ENCODE data around the gene BAZ1A. TPM values are rescaled to one million over a fixed set of nuclear protein-coding genes. Genes with fewer than 3 reads are reported as not detected.

Gene BAZ1A
- polyA plus RNA-seq, 1 donor from 2014 or later = 18.1 TPM

- Histone ChIP-seq H3K9ac (ENCODE audit: low read length) (no peak overlapping the region), H3K27me3 (ENCODE audit: insufficient read depth, low read depth, low read length) (no peaks in the 10 kb centered on the region), H3K36me3 (ENCODE audit: insufficient read depth, low read length) (peaks cover 5% of the 10 kb centered on the region), H3K9me3 (ENCODE audit: low read length) (no peaks in the 10 kb centered on the region), H2AFZ (ENCODE audit: low read depth, low read length) (no peak overlapping the region), H3F3A (ENCODE audit: insufficient read depth, low read length, poor library complexity, severe bottlenecking) (no peaks in the 10 kb centered on the region), H3K27ac (ENCODE audit: low read length) (no peak overlapping the region), H3K4me2 (ENCODE audit: low read length) (no peak overlapping the region), H3K4me3 (ENCODE audit: low read length) (no peak overlapping the region), H3K9me2 (ENCODE audit: insufficient read depth, low read length) (no peaks in the 10 kb centered on the region), H3K79me2 (replicated peaks; ENCODE audit: insufficient read depth, low read length) (no peaks in the 10 kb centered on the region), H4K20me1 (ENCODE audit: insufficient read depth) (no peaks in the 10 kb centered on the region)
- TF ChIP-seq SMC3 (conservative IDR thresholded peaks at IDR 0.05; ENCODE audit: poor library complexity) = no peak
- no peak for TF ChIP-seq TAF1 (IDR thresholded peaks at IDR 0.05; ENCODE audit: low read depth)
- no peak for TF ChIP-seq RAD21 (conservative IDR thresholded peaks at IDR 0.05)
- no peak for TF ChIP-seq EZH2 (IDR thresholded peaks at IDR 0.05; ENCODE audit: borderline replicate concordance, insufficient read depth, low read length, poor library complexity, severe bottlenecking)
- no peak for TF ChIP-seq CTCF (IDR thresholded peaks at IDR 0.05; ENCODE audit: poor library complexity, severe bottlenecking)
- no peak for TF ChIP-seq EP300 (conservative IDR thresholded peaks at IDR 0.05; ENCODE audit: poor library complexity, severe bottlenecking)
- TF ChIP-seq, protein P1, sequence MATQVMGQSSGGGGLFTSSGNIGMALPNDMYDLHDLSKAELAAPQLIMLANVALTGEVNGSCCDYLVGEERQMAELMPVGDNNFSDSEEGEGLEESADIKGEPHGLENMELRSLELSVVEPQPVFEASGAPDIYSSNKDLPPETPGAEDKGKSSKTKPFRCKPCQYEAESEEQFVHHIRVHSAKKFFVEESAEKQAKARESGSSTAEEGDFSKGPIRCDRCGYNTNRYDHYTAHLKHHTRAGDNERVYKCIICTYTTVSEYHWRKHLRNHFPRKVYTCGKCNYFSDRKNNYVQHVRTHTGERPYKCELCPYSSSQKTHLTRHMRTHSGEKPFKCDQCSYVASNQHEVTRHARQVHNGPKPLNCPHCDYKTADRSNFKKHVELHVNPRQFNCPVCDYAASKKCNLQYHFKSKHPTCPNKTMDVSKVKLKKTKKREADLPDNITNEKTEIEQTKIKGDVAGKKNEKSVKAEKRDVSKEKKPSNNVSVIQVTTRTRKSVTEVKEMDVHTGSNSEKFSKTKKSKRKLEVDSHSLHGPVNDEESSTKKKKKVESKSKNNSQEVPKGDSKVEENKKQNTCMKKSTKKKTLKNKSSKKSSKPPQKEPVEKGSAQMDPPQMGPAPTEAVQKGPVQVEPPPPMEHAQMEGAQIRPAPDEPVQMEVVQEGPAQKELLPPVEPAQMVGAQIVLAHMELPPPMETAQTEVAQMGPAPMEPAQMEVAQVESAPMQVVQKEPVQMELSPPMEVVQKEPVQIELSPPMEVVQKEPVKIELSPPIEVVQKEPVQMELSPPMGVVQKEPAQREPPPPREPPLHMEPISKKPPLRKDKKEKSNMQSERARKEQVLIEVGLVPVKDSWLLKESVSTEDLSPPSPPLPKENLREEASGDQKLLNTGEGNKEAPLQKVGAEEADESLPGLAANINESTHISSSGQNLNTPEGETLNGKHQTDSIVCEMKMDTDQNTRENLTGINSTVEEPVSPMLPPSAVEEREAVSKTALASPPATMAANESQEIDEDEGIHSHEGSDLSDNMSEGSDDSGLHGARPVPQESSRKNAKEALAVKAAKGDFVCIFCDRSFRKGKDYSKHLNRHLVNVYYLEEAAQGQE (IDR thresholded peaks at IDR 0.05; ENCODE audit: borderline replicate concordance) = no peak
- TF ChIP-seq MXI1 (conservative IDR thresholded peaks at IDR 0.05; ENCODE audit: poor library complexity, severe bottlenecking) = no peak
- no peak for TF ChIP-seq POLR2AphosphoS5 (IDR thresholded peaks at IDR 0.05)
These were observed 125.8 kb downstream of the BAZ1A start for GRCh38 chr14:34749408-34749807.

DNA sequence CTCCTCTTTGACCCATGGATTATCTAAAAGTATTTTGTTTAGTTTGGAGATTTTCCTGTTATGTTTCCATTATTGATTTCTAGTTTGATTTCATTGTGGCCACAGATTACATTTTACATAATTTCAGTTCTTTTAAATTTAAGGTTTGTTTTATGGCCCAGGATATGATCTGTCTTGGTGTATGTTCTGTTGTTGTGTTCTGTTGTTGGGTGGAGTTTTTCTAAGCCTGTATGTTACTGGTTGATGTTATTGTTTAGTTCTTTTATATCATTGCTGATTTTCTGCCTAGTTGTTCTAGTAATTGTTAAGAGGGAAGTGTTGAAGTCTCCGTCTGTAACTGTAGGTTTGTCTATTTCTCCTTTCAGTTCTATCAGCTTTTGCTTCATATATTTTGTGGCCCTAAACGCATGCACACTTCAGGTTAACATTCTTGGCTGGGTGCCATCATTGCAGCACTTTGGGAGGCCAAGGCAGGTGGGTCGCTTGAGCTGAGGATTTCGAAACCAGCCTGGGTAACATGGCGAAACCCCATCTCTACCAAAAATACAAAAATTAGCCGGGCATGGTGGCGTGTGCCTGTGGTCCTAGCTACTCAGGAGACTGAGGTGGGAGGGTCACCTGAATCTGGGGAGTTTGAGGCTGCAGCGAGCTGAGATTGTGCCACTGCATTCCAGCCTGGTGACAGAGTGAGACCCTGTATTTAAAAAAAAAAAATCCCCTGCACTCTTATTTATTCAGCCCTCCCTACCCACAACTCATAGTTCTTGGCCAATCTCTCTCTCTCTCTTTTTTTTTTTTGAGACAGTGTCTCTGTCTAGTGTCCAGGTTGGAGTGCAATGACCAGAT lies 132.7 kb downstream of the BAZ1A start:
- Histone ChIP-seq H3F3A (ENCODE audit: insufficient read depth, low read length, poor library complexity, severe bottlenecking) (no peaks in the 10 kb centered on the region), H2AFZ (ENCODE audit: low read depth, low read length) (no peak overlapping the region), H3K9me2 (ENCODE audit: insufficient read depth, low read length) (no peaks in the 10 kb centered on the region), H3K9ac (ENCODE audit: low read length) (no peak overlapping the region), H3K27ac (ENCODE audit: low read length) (no peak overlapping the region), H4K20me1 (ENCODE audit: insufficient read depth) (no peaks in the 10 kb centered on the region), H3K27me3 (ENCODE audit: insufficient read depth, low read depth, low read length) (no peaks in the 10 kb centered on the region), H3K4me2 (ENCODE audit: low read length) (no peak overlapping the region), H3K9me3 (ENCODE audit: low read length) (no peaks in the 10 kb centered on the region), H3K36me3 (ENCODE audit: insufficient read depth, low read length) (no peaks in the 10 kb centered on the region), H3K4me3 (ENCODE audit: low read length) (no peak overlapping the region), H3K79me2 (replicated peaks; ENCODE audit: insufficient read depth, low read length) (no peaks in the 10 kb centered on the region)
- no peak for TF ChIP-seq CTCF (IDR thresholded peaks at IDR 0.05; ENCODE audit: poor library complexity, severe bottlenecking)
- TF ChIP-seq EZH2 (IDR thresholded peaks at IDR 0.05; ENCODE audit: borderline replicate concordance, insufficient read depth, low read length, poor library complexity, severe bottlenecking) = no peak
- TF ChIP-seq TAF1 (IDR thresholded peaks at IDR 0.05; ENCODE audit: low read depth) = no peak
- no peak for TF ChIP-seq EP300 (conservative IDR thresholded peaks at IDR 0.05; ENCODE audit: poor library complexity, severe bottlenecking)
- TF ChIP-seq, protein P1 (IDR thresholded peaks at IDR 0.05; ENCODE audit: borderline replicate concordance) = no peak
- TF ChIP-seq RAD21 (conservative IDR thresholded peaks at IDR 0.05) = no peak
- no peak for TF ChIP-seq SMC3 (conservative IDR thresholded peaks at IDR 0.05; ENCODE audit: poor library complexity)
- no peak for TF ChIP-seq POLR2AphosphoS5 (IDR thresholded peaks at IDR 0.05)
- TF ChIP-seq MXI1 (conservative IDR thresholded peaks at IDR 0.05; ENCODE audit: poor library complexity, severe bottlenecking) = no peak
